HCT116 (cell line): ENCODE measurements around the gene NOS3. TPM values are rescaled to one million over a fixed set of nuclear protein-coding genes. Genes with fewer than 3 reads are reported as not detected.

ENCODE experiments used
- ATAC-seq: fragments of 200-7000 bp; cut with Tn5 transposase; 2 replicates; pipeline ENCODE4 v1.9.1; 2020; ENCODE audit warnings: mild to moderate bottlenecking, moderate library complexity
- BruUV-seq: library from RNA; stranded (reverse); fragments of 400-500 nt; replicated peaks from 2 replicates; lab custom pipeline; 2021; lab: Mats Ljungman, UMichigan
- CTCF ChIA-PET: fragments of 300-600 bp; sonication (Branson Sonifier 250); formaldehyde crosslinking; loops from one replicate; lab custom pipeline; 2021; ENCODE audit warnings: antibody characterized with exemption; lab: Charles Lee
- POLR2A ChIA-PET: fragments of 300-600, 350-600 bp; sonication (Branson Sonifier 250); formaldehyde crosslinking; loops from one replicate; lab custom pipeline; 2021; ENCODE audit warnings: antibody characterized with exemption; lab: Charles Lee
- RAD21 ChIA-PET, 2 experiments: fragments of 300-600 bp; sonication (Branson Sonifier 250); formaldehyde crosslinking; loops; one replicate each; lab custom pipeline; 2023; ENCODE audit warnings: low total read pairs in 2 of 2; ENCODE audit not compliant: uncharacterized antibody in 2 of 2, unreplicated experiment in 2 of 2, low non-redundant PET in 1 of 2; lab: Charles Lee
- DNase-seq: peaks from one replicate; pipeline ENCODE4 v3.0.0-alpha.2; 2010; ENCODE audit warnings: low read depth, low spot score
- H2AFZ ChIP-seq: fragments of 200-600 bp; shearing (Covaris generic), sonication (generic); 2 replicates; pipeline ENCODE4 v1.6.1; 2017; ENCODE audit warnings: low read depth, mixed run types, mixed read lengths, antibody characterized with exemption, low read length; ENCODE audit not compliant: poor library complexity, severe bottlenecking
- H3K27ac ChIP-seq: 2 replicates; pipeline ENCODE4 v1.5.1; 2012; ENCODE audit warnings: low read depth, low read length
- H3K27me3 ChIP-seq: fragments of 200-600 bp; sonication (generic); 2 replicates; pipeline ENCODE4 v1.6.1; 2016; ENCODE audit warnings: mixed run types, low read length, mixed read lengths; ENCODE audit not compliant: insufficient read depth
- H3K36me3 ChIP-seq, 2 experiments: fragments of 200-500 bp in 1 of 2; fragments of 200-600 bp in 1 of 2; sonication (Bioruptor generic) in 1 of 2; sonication (generic) in 1 of 2; 2 replicates each; pipeline versions ENCODE4 v1.5.1 to v1.6.1; 2014 to 2016; ENCODE audit warnings: low read length in 2 of 2, inconsistent platforms in 1 of 2, mixed read lengths in 1 of 2, mixed run types in 1 of 2; ENCODE audit not compliant: insufficient read depth in 2 of 2, control insufficient read depth in 1 of 2
- H3K4me1 ChIP-seq, 2 experiments: fragments of 200-600 bp in 1 of 2; sonication (generic) in 1 of 2; 2 replicates each; pipeline versions ENCODE4 v1.5.1 to v1.6.1; 2012 to 2017; ENCODE audit warnings: low read length in 2 of 2, inconsistent platforms in 1 of 2, mild to moderate bottlenecking in 1 of 2, mixed read lengths in 1 of 2, mixed run types in 1 of 2, moderate library complexity in 1 of 2; ENCODE audit not compliant: insufficient read depth in 2 of 2, control insufficient read depth in 1 of 2
- H3K4me2 ChIP-seq: fragments of 200-600 bp; sonication (generic); 2 replicates; pipeline ENCODE4 v1.6.1; 2017; ENCODE audit warnings: mixed run types, low read length, mixed read lengths
- H3K4me3 ChIP-seq, 2 experiments: fragments of 200-600 bp in 1 of 2; sonication (generic) in 1 of 2; replicated peaks in 1 of 2; 2 replicates each; pipeline ENCODE4 v1.5.1; 2011 to 2016; ENCODE audit warnings: low read length in 2 of 2, control low read depth in 1 of 2, low read depth in 1 of 2, mild to moderate bottlenecking in 1 of 2, mixed read lengths in 1 of 2, mixed run types in 1 of 2
- H3K79me2 ChIP-seq: fragments of 200-600 bp; sonication (generic); 2 replicates; pipeline ENCODE4 v1.6.1; 2017; ENCODE audit warnings: mild to moderate bottlenecking, mixed run types, low read length, moderate library complexity, mixed read lengths; ENCODE audit not compliant: insufficient read depth
- H3K9ac ChIP-seq: fragments of 200-600 bp; sonication (generic); 2 replicates; pipeline ENCODE4 v1.6.1; 2016; ENCODE audit warnings: low read length, mixed read lengths
- H3K9me2 ChIP-seq: fragments of 200-600 bp; sonication (generic), shearing (Covaris generic); 2 replicates; pipeline ENCODE4 v1.6.1; 2017; ENCODE audit warnings: mixed run types, mild to moderate bottlenecking, moderate library complexity; ENCODE audit not compliant: insufficient read depth
- H3K9me3 ChIP-seq, 2 experiments: fragments of 200-500 bp in 1 of 2; fragments of 200-600 bp in 1 of 2; sonication (Bioruptor generic) in 1 of 2; sonication (generic) in 1 of 2; 2 replicates each; pipeline ENCODE4 v1.6.1; 2014 to 2017; ENCODE audit warnings: low read length in 2 of 2, mixed read lengths in 2 of 2, inconsistent platforms in 1 of 2, low read depth in 1 of 2, mild to moderate bottlenecking in 1 of 2, mixed run types in 1 of 2, moderate library complexity in 1 of 2; ENCODE audit not compliant: control insufficient read depth in 1 of 2, insufficient read depth in 1 of 2
- H4K20me1 ChIP-seq: fragments of 200-600 bp; sonication (generic), shearing (Covaris generic); 2 replicates; pipeline ENCODE4 v1.6.1; 2017; ENCODE audit warnings: mixed run types, mild to moderate bottlenecking, moderate library complexity; ENCODE audit not compliant: insufficient read depth
- CBX3 ChIP-seq: IDR thresholded peaks from 2 replicates; pipeline ENCODE4 v1.6.1; 2012; ENCODE audit warnings: low read depth
- CEBPB ChIP-seq: IDR thresholded peaks from 2 replicates; pipeline ENCODE4 v1.6.1; 2012; ENCODE audit warnings: low read depth
- CTCF ChIP-seq, 3 experiments: fragments of 200-600 bp in 1 of 3; sonication (generic) in 1 of 3; IDR thresholded peaks in 2 of 3; conservative IDR thresholded peaks in 1 of 3; 2 replicates each; pipeline ENCODE4 v1.5.1; 2012 to 2017; ENCODE audit warnings: low read depth in 2 of 3, low read length in 2 of 3, antibody characterized with exemption in 1 of 3, borderline replicate concordance in 1 of 3, control low read depth in 1 of 3, mild to moderate bottlenecking in 1 of 3, mixed read lengths in 1 of 3, mixed run types in 1 of 3, moderate library complexity in 1 of 3; ENCODE audit not compliant: insufficient read depth in 1 of 3
- EZH2phosphoT487 ChIP-seq: fragments of 200-600 bp; IDR thresholded peaks from 2 replicates; pipeline ENCODE4 v1.6.1; 2018; ENCODE audit warnings: antibody characterized with exemption, borderline replicate concordance
- POLR2A ChIP-seq: IDR thresholded peaks from 2 replicates; pipeline ENCODE4 v1.7.0; 2011; ENCODE audit warnings: borderline replicate concordance; ENCODE audit not compliant: insufficient read depth, insufficient read length; ENCODE audit errors: extremely low read depth
- SIN3A ChIP-seq: IDR thresholded peaks from 2 replicates; pipeline ENCODE4 v1.6.1; 2012; ENCODE audit warnings: low read depth
- TCF7L2 ChIP-seq: IDR thresholded peaks from 2 replicates; pipeline ENCODE4 v1.7.0; 2011; ENCODE audit warnings: borderline replicate concordance, inconsistent platforms; ENCODE audit not compliant: insufficient read depth, insufficient read length; ENCODE audit errors: extremely low read depth
- YY1 ChIP-seq: IDR thresholded peaks from 2 replicates; pipeline ENCODE4 v1.6.1; 2011; ENCODE audit warnings: low read length, low read depth, moderate library complexity, mild to moderate bottlenecking; ENCODE audit not compliant: insufficient replicate concordance; ENCODE audit errors: extremely low read depth
- ZFX ChIP-seq: fragments of 450-650 bp; IDR thresholded peaks from 2 replicates; pipeline ENCODE4 v1.6.1; 2017
- intact Hi-C: fragments of 100-400 bp; cut with micrococcal nuclease; formaldehyde crosslinking; loops from 2 replicates; pipeline ENCODE4 v1.10.0; 2022
- total RNA-seq: library from RNA; stranded (reverse); gene quantifications from one replicate; pipeline ENCODE4 v1.2.1, GENCODE V29; 2021; ENCODE audit not compliant: unreplicated experiment

The NOS3 gene
- total RNA-seq, 1 experiment from 2014 or later, result 35.8 TPM

GRCh38 chr7:150980663-150981062 is 10.2 kb upstream of the NOS3 start:
- intact Hi-C loops, result no loop called here
- no peak overlapping the region for H2AFZ ChIP-seq
- no peaks in the 10 kb centered on the region for H3K36me3 ChIP-seq
- H3K9me2 ChIP-seq, result no peaks in the 10 kb centered on the region
- ChIA-PET POLR2A (no interaction called here), CTCF (interaction anchor here (0.6 to 1.0 kb wide), 3 partner anchors 15 to 39 kb away, joined by 3 to 6 read pairs (median 3); no protein-coding TSS in a partner anchor), RAD21 (interaction anchor here in 1 of 2 experiments (0.8 kb wide), 1 partner anchor 18 kb away, joined by 3 read pairs; no protein-coding TSS in a partner anchor)
- no peak overlapping the region for H3K4me2 ChIP-seq
- H3K27ac ChIP-seq, result no peak overlapping the region
- H3K79me2 ChIP-seq, result 0 out of 2 replicates have a peak, but pooled peaks cover 2% of the 10 kb centered on the region
- H4K20me1 ChIP-seq, result no peaks in the 10 kb centered on the region
- no peak overlapping the region for H3K9ac ChIP-seq
- H3K27me3 ChIP-seq, result peaks cover 40% of the 10 kb centered on the region; the same call in 1 of the 2 replicates
- BruUV-seq, result no TSS peak
- no peak overlapping the region for H3K4me3 ChIP-seq
- ATAC-seq, result no peak
- H3K4me1 ChIP-seq, result peaks cover 25 to 38% of the 10 kb centered on the region in 2 experiments
- no peaks in the 10 kb centered on the region for H3K9me3 ChIP-seq
- TF ChIP-seq CTCF (IDR thresholded peaks at IDR 0.05 in 2 of 3, conservative IDR thresholded peaks at IDR 0.05 in 1 of 3; ENCODE audit: borderline replicate concordance in 1 of 3, insufficient read depth in 1 of 3, low read depth in 2 of 3, low read length in 2 of 3) (no peak), CBX3 (no peak), ZFX (no peak), POLR2A (no peak), EZH2phosphoT487 (no peak), YY1 (no peak), CEBPB (no peak), SIN3A (no peak), TCF7L2 (no peak)
- DNase-seq, result no peak
